Measurements from ENCODE around the gene GRIK2.

Gene GRIK2

GRCh38 chr6:101747716-101748115 lies 354.2 kb downstream of the GRIK2 start:
- H3K4me3 ChIP-seq: no peak overlapping the region
- H3K27ac ChIP-seq: no peak overlapping the region

DNA sequence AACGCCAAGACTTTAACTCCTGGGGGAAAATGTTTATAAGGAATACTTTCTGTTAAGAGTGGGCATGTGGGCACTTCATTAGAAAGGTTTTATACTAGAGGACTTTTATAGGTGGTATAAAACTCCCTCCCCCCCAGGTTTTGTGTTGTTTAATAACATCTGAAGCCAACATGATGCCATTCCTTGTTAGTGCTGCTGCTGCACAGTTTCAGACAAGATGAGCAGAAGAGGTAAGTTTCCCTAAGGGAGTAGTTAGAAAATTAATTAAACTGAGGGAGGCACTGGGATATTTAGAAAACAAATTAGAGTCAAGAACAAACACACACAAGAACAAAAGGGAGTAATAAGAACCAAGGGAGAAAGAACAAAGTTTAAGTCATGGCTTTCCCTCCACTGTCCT lies 362.4 kb downstream of the GRIK2 start:
- Histone ChIP-seq H3K27ac (no peak overlapping the region), H3K4me3 (no peak overlapping the region)

GRCh38 chr6:101758368-101758767 lies 364.9 kb downstream of the GRIK2 start:
- Histone ChIP-seq H3K27ac (no peak overlapping the region), H3K4me3 (no peak overlapping the region)

DNA sequence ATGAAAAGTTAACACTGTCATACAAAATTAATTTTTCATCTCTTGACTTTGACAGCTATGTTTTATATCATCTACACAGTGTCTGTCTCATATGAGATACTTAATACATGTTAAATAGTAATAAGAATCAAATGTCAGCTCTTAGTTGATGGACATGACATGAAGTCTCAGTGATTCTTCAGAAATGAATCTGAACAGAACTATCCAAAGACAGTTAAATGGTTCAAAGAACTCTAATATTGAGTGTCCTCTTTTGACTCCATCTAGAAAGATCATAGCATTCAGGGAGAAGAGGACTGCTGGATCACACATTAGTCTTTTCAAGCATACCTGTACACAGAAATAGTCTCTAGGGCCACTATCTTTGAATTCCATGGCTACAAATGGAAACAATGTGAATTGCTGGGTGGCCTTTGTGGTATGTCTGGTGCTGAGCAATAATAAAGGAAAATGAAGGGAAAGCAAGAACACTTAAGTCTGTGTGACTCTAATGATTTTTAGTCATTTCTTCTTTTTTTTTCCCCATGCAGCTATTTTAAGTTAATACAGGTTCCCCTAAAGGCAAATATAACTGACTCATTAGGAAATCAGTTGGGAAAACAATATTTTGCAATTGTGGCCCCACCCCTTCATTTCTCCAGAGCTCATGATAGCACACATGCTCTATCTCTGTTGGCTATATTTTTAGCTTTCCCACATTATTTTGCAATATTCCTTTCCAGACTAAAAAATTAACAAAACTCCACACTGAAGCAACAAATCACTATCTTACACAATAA lies 367.5 kb downstream of the GRIK2 start:
- Histone ChIP-seq H3K27ac (no peak overlapping the region), H3K4me3 (no peak overlapping the region)

DNA sequence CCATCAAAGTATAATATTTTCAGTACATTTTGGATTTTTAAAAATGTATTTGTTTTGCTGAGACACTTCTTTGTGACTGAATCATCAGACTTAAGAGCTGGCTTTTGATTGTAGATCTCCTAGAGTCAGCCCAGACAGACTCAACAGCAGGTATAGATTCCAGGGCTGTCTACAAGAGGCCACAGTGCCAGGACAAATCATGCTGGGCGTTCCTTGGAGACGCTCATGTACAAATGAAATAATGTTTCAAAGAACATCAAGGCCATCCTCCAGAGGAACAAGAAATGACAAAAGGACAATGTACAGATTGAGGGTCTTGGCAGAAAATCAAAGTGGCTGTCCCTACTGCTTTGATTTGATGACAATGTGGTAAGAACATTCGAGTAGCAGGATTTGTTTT lies 369.3 kb downstream of the GRIK2 start:
- no peak overlapping the region for H3K27ac ChIP-seq

DNA sequence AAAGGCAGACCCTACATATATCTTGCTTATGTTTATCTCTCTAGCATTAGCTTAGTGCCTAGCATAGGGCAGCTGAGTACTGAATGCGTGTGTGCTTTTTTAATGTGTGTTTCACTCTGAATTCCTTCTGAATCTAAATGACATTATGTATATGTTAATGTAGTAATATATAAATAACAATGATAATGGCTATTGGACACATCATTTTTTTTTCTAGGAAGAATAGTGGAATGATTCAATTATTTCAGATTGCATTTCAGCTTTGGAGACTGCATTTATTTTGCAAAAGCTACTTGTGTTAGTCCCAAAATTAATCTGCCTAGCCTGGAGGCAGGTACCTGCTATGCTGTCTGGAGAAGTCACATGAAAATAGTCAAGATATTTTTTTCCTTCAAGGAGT lies 371.8 kb downstream of the GRIK2 start:
- Histone ChIP-seq H3K27ac (no peak overlapping the region), H3K4me3 (no peak overlapping the region)

More for the DNA sequence above, 369.3 kb downstream of the GRIK2 start:
- no peak overlapping the region for H3K4me3 ChIP-seq

GRCh38 chr6:101770116-101770515 lies 376.6 kb downstream of the GRIK2 start:
- Histone ChIP-seq H3K27ac (no peak overlapping the region), H3K4me3 (no peak overlapping the region)

GRCh38 chr6:101776919-101777350 lies 383.4 kb downstream of the GRIK2 start:
- Histone ChIP-seq H3K27ac (no peak overlapping the region), H3K4me3 (no peak overlapping the region)

DNA sequence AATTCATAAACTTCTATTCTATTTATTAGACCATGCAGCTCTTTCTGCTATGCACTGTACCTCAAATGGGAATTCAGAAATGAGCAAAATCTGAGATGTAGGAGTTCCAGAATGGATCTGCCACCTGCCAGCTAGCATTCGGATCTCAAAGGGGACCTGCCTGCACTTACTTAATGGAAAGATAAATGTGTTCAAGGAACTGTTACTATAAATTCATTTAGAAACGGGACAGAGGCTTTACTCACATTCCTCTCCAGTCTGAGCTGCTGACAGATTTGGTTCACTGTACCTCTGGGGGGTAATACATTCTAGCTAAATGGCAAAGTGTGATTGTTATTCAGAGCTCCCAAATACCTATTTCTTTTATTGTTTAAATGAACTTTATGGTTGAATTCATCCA lies 384.1 kb downstream of the GRIK2 start:
- no peak overlapping the region for H3K27ac ChIP-seq

GRCh38 chr6:101779051-101779844 lies 385.7 kb downstream of the GRIK2 start:
- Histone ChIP-seq H3K4me3 (no peak overlapping the region), H3K27ac (no peak overlapping the region)

More for the DNA sequence above, 384.1 kb downstream of the GRIK2 start:
- H3K4me3 ChIP-seq: no peak overlapping the region

GRCh38 chr6:101783287-101783686 lies 389.8 kb downstream of the GRIK2 start:
- H3K27ac ChIP-seq: no peak overlapping the region
- H3K4me3 ChIP-seq: no peak overlapping the region

DNA sequence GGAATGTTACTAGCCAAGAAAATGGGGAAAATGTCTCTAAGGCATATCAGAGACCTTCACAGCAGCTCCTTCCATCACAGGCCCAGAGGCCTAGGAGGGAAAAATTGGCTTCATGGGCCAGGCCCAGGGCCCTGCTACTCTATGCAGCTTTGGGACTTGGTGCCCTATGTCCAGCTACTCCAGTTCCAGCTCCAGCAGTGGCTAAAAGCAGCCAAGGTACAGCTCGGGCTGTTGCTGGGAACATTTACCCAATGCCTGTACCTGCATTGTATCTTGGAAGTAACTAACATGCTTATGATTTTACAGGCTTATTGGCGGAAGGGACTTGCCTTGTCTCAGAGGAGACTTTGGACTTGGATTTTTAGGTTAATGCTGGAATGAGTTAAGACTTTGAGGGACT lies 390.6 kb downstream of the GRIK2 start:
- Histone ChIP-seq H3K4me3 (no peak overlapping the region), H3K27ac (no peak overlapping the region)

DNA sequence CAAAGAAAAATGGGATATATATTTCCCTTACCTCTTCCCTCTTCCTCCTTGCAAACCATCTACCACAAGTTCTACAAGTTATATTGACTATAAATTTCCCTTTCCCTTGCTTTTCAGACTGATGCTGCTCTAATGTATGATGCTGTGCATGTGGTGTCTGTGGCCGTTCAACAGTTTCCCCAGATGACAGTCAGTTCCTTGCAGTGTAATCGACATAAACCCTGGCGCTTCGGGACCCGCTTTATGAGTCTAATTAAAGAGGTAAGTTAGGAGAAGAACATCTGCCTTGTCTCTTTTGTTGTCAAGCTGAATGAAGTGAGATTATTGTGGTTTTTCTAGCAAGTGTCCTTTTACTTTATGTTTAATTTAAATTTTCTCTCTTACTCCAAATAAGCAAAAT lies 406.0 kb downstream of the GRIK2 start:
- no peak overlapping the region for H3K4me3 ChIP-seq
- H3K27ac ChIP-seq: no peak overlapping the region

- Histone ChIP-seq H3K27ac (no peak overlapping the region), H3K4me3 (no peak overlapping the region)
Observed at GRCh38 chr6:101800598-101800997, 407.1 kb downstream of the GRIK2 start.

DNA sequence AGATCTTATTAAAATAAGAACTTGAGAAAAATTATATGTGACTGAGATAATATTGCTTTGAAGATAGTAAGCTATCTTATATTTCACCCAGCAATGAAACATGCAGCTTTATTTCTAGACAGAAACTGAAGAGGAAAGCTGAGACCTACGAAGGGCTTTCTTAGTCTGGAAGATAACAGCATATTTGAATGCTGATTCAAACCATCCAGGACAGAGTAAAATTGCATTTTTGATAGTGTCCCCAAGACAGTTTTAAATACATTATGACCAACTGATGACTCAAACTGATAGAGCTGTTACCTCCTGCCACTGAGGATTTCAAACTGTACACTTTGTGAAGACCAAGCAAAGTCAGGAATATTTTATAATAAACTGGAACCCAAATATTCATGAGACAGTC lies 409.6 kb downstream of the GRIK2 start:
- H3K27ac ChIP-seq: no peak overlapping the region
- H3K4me3 ChIP-seq: no peak overlapping the region

DNA sequence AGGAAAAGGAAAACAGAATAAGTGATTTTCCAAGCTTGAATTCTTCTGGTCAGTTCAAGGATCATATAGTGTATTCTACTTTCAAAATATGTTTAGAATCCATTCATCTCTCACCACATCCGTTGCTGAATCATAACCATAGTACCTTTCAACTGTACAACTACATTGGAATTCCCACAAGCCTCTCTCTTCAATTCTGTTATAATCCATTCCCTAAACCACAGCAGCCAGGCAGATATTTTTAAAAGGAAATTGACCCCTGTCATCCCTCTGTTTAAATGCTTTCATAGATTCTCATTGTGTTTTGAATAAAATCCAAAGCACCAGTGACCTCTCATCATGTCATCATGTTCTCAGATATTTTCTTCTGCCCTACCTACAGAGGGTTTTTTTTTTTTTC lies 412.7 kb downstream of the GRIK2 start:
- Histone ChIP-seq H3K27ac (no peak overlapping the region), H3K4me3 (no peak overlapping the region)

DNA sequence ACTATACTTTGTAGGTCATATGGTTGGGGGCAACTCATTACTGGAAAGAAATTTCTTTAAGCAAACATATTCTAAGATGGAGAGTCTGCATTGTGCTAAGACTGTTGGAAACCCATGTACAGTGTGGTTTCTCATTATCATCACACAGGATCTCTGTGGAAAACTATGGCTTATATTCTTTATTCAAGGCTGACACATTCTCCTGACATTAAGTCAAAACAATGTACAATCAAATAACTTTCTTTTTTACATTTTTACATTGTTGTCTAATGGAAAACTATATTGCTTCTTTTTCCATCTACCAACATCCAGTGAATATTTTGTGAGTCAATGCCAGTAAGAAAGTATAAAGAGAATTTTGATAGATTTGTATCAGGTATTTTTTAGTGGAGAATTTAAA lies 417.6 kb downstream of the GRIK2 start:
- Histone ChIP-seq H3K27ac (no peak overlapping the region), H3K4me3 (no peak overlapping the region)

DNA sequence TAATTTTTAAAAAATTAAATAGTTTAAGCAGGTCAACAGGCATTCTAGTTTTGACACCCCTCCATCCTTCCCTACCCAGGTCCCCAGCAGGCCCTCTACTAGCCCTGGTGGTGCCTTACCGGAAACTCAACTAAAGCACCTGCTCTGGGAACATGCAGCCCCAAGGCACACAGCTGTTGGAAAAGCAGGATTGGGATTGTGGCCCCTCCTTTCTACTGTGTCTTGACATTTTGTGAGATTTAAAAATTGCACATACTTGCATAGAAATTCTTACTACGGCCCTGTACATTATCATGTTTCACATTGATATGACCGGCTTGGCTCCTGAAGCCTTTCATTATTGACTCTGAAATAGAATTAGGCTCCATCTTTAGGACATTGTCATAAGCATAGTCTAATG lies 423.2 kb downstream of the GRIK2 start:
- Histone ChIP-seq H3K4me3 (no peak overlapping the region), H3K27ac (no peak overlapping the region)

GRCh38 chr6:101818051-101818450 lies 424.5 kb downstream of the GRIK2 start:
- Histone ChIP-seq H3K27ac (no peak overlapping the region), H3K4me3 (no peak overlapping the region)

- no peak overlapping the region for H3K27ac ChIP-seq
Observed at GRCh38 chr6:101824551-101825345, 431.2 kb downstream of the GRIK2 start.

More at GRCh38 chr6:101824551-101825345, 431.2 kb downstream of the GRIK2 start:
- no peak overlapping the region for H3K4me3 ChIP-seq

Measured in skin epidermis (tissue), 12 donors.